Right cardiac atrium (tissue), 5 donors: ENCODE measurements around the gene HSDL1. TPM values are rescaled to one million over a fixed set of nuclear protein-coding genes. Genes with fewer than 3 reads are reported as not detected.

ENCODE experiments used
- ATAC-seq, 2 donors: fragments of 200-7000 bp; cut with Tn5 transposase; one replicate each; pipeline versions ENCODE4 v1.8.0 to v1.9.1; 2020; ENCODE audit warnings: moderate library complexity in 2 of 2, mild to moderate bottlenecking in 1 of 2
- DNase-seq, 3 donors: peaks; one replicate each; pipeline ENCODE4 v3.0.0-alpha.2; 2020
- H3K27ac ChIP-seq: one replicate; pipeline ENCODE4 v1.5.1; 2013; ENCODE audit warnings: mild to moderate bottlenecking, low read length, control low read depth, moderate library complexity
- H3K27me3 ChIP-seq: one replicate; pipeline ENCODE4 v1.6.1; 2013; ENCODE audit not compliant: control insufficient read depth, insufficient read depth
- H3K4me1 ChIP-seq: one replicate; pipeline ENCODE4 v1.6.1; 2013; ENCODE audit warnings: low read length; ENCODE audit not compliant: control insufficient read depth, insufficient read depth
- H3K4me3 ChIP-seq: one replicate; pipeline ENCODE4 v1.5.1; 2013; ENCODE audit warnings: low read length, control low read depth
- H3K9me3 ChIP-seq: one replicate; pipeline ENCODE4 v1.6.1; 2013; ENCODE audit warnings: low read length; ENCODE audit not compliant: control insufficient read depth
- WGBS: extraction: QIAGEN DNeasy Blood & Tissue Kit; methylation state at CpG from one replicate; pipeline ENCODE4 v1.1.7; 2013; 5-methylcytosine and 5-hydroxymethylcytosine counted together
- intact Hi-C, 4 donors: fragments of 100-400 bp; cut with DNase I; formaldehyde crosslinking; loops; one replicate each; pipeline versions ENCODE4 v1.11.0 to v1.14.0; 2022 to 2023
- polyA plus RNA-seq: library from polyadenylated mRNA; stranded (reverse); fragments of 200-250 nt; gene quantifications from one replicate; pipeline ENCODE4 v1.2.3, GENCODE V29; 2013
- total RNA-seq, 4 donors: library from RNA; stranded (reverse); fragmentation: NEBNext Ultra II Directional; extraction: Animal tissue kit (Norgen Biotek cat#: 25700); gene quantifications; one replicate each; pipeline ENCODE4 v1.2.1, GENCODE V29; 2021
- donor health status: healthy with polysubstance abuse.
- donor health status: DM: no; HTN: yes; CAD: no.
- donor health status: DM: no; HTN: no; CAD: no.
- donor health status: DM: no; HTN: yes; CAD: no; lungs with severe emphysema.
- donor health status: DM: yes; HTN: yes; CAD: no.

HSDL1 gene
- total and polyA plus RNA-seq, 5 donors = 15.0 to 34.8 (median 23.1) TPM

DNA sequence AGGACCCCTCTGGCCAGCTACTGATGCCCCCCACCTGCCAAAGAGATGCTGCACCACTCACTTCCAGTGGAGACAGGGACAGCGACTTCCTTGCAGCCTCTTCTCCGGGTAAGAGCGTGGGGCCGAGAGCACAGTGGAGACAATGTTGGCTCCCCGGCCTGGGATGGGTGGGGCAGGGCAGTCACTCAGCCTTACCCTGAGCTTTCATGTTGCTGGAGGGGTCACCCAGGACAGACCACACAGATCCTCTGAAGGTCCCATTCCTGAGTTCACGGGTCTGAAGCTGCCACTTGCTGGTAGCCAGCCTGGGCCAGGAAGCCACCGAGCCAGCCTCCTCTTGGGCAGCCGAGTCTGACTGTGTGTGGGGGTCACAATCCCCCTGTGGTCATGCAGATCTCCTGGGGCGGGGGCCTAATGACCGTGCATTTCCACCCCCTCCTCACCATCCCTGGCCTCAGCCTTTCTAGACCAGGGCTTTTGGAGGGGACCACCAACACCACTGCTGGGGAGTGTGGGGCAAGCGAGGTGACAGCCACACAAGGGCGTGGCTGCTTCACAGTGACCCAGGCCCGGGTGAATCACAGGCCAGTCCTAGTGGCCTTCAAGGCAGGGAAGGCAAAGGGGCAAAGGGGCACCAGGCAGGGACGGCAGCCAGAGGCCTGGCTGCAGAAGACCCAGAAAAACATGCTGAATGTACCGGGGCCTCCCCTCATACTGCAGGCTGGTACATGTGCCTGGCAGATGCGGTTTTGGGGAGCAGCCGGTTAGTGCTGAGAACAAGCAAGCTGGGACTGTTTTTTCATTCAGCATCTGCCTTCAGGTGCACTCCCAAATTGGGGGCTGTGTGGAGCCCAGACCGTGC is 31.4 kb upstream of the HSDL1 start:
- H3K9me3 ChIP-seq = no peaks in the 10 kb centered on the region
- WGBS = 51% methylated on average over 18 of the region's 18 CpGs
- peaks cover 7% of the 10 kb centered on the region for H3K4me1 ChIP-seq
- ATAC-seq = peak; percentile 15 to 44
- peak in 2 of 3 donors; percentile 55 to 58 for DNase-seq
- peak overlapping the region; percentile 55 for H3K27ac ChIP-seq
- H3K4me3 ChIP-seq = no peak overlapping the region
- H3K27me3 ChIP-seq = no peaks in the 10 kb centered on the region
- intact Hi-C loops = loop anchor here in 2 of 4 donors (10.0 kb wide), 3 partner anchors 92 to 222 kb away; partner anchors contain the start of gene OSGIN1 (in 1 of the 2)

DNA sequence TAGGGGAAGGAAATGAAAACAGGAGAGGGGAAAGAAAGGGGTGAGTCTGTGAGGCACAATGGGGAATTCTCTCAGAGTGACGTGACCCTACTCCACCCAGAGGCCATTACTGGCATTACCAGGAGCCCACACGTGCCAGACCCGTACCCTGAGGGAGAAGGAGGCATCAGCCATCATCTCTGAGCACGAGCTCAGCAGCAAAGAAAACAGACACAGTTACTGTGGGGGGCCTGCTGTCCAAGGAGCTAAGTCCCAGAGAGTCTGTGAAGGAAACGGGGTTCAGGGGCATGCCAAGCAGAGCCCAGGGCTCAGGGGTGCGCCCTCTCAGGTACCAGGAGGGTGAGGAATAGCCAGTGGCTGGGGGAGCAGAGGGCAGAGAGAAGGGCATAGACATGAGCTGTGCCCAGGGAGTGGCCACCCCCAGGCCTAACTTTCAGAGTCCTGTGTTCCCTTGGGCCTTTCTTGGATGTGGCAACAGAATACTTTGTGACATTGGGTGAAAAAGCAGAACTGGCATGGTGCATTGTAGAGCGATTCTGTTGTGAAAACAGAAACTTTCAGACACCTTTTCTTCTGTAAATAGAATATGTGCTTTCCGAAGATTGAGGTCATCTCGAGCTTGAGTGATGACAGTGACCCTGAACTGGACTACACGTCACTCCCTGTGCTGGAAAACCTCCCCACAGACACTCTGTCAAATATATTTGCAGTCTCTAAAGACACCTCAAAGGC is 30.5 kb upstream of the HSDL1 start:
- Histone ChIP-seq H3K4me1 (peaks cover 7% of the 10 kb centered on the region), H3K27me3 (no peaks in the 10 kb centered on the region), H3K9me3 (no peaks in the 10 kb centered on the region), H3K27ac (peak overlapping the region; percentile 55), H3K4me3 (no peak overlapping the region)
- ATAC-seq = peak; percentile 59 to 71
- intact Hi-C loops = loop anchor here in 2 of 4 donors (10.0 kb wide), 3 partner anchors 91 to 221 kb away; partner anchors contain the start of gene OSGIN1 (in 1 of the 2)
- peak; percentile 58 to 75 (median 70) for DNase-seq
- WGBS = 30% methylated on average over 10 of the region's 10 CpGs

DNA sequence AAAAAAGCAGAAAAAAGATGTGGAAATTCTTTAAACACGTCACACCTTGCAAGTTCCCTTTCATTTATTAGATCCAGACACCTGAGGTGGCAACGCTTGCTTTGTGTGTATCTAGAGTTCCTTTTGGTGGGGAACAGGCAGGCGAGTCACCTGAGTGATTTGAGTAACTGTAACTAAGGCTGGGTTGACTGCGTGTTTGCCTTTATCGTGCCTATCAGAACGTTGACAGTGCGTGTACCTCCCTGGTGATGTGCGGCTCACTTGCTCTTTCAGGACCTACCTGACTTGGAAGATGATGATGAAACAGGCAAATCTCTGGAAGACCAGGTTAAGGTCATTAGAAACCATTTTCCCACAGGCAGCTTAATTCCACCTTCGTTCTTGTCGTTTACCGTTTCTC is 29.4 kb upstream of the HSDL1 start:
- intact Hi-C loops = loop anchor here in 2 of 4 donors (10.0 kb wide), 3 partner anchors 90 to 220 kb away; partner anchors contain the start of gene OSGIN1 (in 1 of the 2)
- Histone ChIP-seq H3K27ac (no peak overlapping the region), H3K4me1 (peaks cover 7% of the 10 kb centered on the region), H3K27me3 (no peaks in the 10 kb centered on the region), H3K9me3 (no peaks in the 10 kb centered on the region), H3K4me3 (no peak overlapping the region)
- ATAC-seq (no peak), DNase-seq (no peak)
- 86% methylated on average over 11 of the region's 11 CpGs for WGBS

DNA sequence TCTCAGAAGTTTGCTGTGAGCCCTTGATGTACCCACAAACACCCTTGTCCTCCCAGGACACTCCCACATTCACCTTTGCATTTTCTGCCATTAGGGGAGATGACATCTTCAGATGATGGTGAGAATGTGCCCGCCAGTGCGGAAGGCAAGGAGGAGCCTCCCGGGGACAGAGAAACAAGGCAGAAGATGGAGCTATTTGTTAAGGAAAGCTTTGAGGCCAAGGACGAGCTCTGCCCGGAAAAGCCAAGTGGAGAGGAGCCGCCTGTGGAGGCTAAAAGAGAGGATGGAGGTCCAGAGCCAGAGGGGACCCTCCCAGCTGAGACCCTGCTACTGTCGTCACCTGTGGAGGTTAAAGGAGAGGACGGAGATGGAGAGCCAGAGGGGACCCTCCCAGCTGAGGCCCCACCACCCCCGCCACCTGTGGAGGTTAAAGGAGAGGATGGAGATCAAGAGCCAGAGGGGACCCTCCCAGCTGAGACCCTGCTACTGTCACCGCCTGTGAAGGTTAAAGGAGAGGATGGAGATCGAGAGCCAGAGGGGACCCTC is 24.9 kb upstream of the HSDL1 start:
- 75% methylated on average over 11 of the region's 11 CpGs for WGBS
- H3K27me3 ChIP-seq = no peaks in the 10 kb centered on the region

DNA sequence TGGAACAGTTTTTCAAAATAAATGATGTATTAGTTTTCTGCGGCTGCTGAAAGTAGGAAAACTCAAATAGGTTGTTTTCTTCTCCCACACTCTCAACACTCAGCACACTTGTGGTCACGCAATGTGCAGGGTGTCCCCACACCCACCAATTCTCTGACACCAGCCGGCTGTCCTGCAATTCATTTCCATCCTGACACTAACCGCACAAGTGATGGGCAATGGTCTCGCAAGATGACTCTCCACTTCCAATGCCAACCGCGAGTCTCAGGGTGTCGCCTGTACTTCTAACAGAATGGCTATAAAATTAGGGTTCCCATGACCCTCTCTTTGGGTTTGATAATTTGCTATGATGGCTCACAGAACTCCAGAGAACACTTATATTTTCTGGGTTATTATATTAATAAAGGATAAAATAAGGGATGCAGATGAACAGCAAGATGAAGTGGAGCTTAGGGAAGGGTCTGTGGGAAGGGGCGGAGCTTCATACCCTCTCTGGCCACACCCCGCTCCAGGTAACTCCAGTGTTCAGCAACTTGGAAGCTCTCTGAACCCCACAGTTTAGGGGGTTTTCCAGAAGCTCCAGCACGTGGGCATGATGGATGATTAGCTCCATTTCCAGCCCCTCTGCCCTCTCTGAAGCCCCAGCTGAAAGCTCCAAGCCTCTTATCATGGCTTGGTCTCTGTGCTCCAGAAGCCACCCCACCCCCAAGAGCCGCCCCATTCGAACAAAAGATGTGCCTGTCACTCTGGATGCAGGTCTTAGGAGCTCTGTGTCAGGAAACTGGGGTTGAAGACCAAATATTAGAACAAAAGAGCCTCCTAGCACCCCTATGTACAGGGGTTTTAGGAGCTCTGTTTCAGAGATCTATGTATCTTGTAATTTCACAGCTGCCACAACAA is 22.1 kb upstream of the HSDL1 start:
- Histone ChIP-seq H3K4me1 (no peaks in the 10 kb centered on the region), H3K9me3 (no peaks in the 10 kb centered on the region), H3K27me3 (no peaks in the 10 kb centered on the region), H3K4me3 (no peak overlapping the region), H3K27ac (no peak overlapping the region)
- no peak for DNase-seq
- 81% methylated on average over 13 of the region's 13 CpGs for WGBS
- no peak for ATAC-seq
- intact Hi-C loops = no loop called here

More for the DNA sequence above, 24.9 kb upstream of the HSDL1 start:
- Histone ChIP-seq H3K9me3 (no peaks in the 10 kb centered on the region), H3K4me3 (no peak overlapping the region), H3K27ac (no peak overlapping the region), H3K4me1 (no peaks in the 10 kb centered on the region)
- intact Hi-C loops = loop anchor here in 2 of 4 donors (10.0 kb wide), 3 partner anchors 85 to 215 kb away; partner anchors contain the start of gene OSGIN1 (in 1 of the 2)
- DNase-seq = no peak
- no peak for ATAC-seq

DNA sequence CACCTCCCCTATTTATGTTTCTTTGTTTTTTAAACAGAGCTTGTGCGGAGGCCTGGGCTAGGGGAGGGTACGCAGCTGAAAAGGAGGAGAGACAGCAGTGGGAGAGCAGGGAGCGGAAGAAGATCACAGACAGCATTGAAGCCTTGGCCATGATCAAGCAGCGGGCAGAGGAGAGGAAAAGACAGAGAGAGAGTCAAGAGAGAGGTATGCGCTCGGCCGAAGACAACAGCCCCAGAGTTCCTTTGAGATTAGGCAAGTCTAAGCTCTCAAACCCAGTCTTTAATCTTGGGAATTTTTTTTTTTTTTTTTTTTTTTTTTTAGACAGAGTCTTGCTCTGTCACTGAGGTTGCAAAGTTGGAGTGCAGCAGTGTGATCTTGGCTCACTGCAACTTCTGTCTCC is 20.8 kb upstream of the HSDL1 start:
- H3K27me3 ChIP-seq = no peaks in the 10 kb centered on the region
- DNase-seq = no peak
- no peak for ATAC-seq
- no peaks in the 10 kb centered on the region for H3K4me1 ChIP-seq
- 84% methylated on average over 7 of the region's 7 CpGs for WGBS
- H3K27ac ChIP-seq = no peak overlapping the region
- no peaks in the 10 kb centered on the region for H3K9me3 ChIP-seq
- intact Hi-C loops = no loop called here
- no peak overlapping the region for H3K4me3 ChIP-seq

DNA sequence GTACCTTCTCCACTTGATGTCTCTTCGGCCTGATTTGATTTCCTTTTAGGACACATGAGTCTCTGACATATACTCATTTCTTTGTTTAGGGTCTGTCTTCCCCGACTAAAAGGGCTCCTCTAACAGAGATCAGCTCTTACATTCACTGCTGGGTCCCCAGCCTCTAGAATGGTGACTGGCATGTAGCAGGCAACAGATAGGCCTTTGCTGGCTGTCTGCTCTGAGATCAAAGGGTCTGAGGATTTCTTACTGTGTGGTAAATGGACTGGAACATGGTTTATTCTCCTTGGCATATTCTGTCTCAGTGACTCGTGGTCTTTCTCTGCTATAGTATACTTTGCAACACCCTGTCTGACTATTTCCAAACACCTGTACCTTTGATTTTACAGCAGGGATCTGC is 16.8 kb upstream of the HSDL1 start:
- ATAC-seq (no peak), DNase-seq (no peak)
- no peak overlapping the region for H3K27ac ChIP-seq
- no peaks in the 10 kb centered on the region for H3K27me3 ChIP-seq
- no peaks in the 10 kb centered on the region for H3K4me1 ChIP-seq
- no peak overlapping the region for H3K4me3 ChIP-seq
- 65% methylated on average over 3 of the region's 3 CpGs for whole genome bisulfite sequencing
- H3K9me3 ChIP-seq = no peaks in the 10 kb centered on the region
- intact Hi-C loops = no loop called here

DNA sequence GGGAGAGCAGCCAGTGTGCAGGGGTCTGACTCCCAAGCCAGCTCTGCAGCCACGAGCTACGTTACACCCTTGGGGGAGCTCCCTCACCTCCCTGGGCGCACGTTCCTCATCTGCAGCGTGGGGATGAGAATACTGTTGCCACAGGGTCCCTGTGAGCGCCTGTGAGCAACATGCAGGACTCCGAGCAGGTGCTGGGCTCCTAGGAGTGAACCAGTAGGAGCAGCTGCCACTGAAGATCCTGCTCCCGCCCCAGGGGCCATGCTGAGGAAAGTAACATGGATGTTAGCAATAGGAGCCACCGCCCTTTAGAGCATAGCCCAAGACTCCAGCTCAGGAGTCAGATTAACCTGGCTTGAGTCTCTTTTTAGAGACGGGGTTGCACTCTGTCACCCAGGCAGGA is 16.1 kb upstream of the HSDL1 start:
- Histone ChIP-seq H3K4me3 (no peak overlapping the region), H3K9me3 (no peaks in the 10 kb centered on the region), H3K4me1 (no peaks in the 10 kb centered on the region), H3K27me3 (no peaks in the 10 kb centered on the region), H3K27ac (no peak overlapping the region)
- DNase-seq = no peak
- intact Hi-C loops = no loop called here
- 84% methylated on average over 10 of the region's 10 CpGs for WGBS
- no peak for ATAC-seq

DNA sequence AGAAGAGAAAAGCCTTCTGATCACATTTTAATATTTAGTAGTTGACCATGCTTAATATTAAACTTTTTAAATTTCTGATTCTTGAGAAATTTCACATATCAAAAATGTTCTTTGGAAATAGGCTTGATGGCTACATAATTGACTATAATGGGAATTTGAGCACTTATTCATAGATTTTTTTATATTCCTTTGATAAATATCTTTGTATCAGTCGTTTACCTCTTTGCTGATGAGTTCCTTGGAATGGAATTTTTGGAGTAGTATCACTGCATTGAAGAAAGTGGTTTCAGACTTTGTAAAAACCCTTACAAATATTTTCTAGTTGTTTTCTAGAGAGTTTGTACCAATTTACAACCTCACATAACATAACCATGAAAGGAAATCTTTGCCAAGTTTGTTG is 14.8 kb upstream of the HSDL1 start:
- intact Hi-C loops = no loop called here
- WGBS = 47% methylated on average over 1 of the region's 1 CpG
- ATAC-seq = no peak

DNA sequence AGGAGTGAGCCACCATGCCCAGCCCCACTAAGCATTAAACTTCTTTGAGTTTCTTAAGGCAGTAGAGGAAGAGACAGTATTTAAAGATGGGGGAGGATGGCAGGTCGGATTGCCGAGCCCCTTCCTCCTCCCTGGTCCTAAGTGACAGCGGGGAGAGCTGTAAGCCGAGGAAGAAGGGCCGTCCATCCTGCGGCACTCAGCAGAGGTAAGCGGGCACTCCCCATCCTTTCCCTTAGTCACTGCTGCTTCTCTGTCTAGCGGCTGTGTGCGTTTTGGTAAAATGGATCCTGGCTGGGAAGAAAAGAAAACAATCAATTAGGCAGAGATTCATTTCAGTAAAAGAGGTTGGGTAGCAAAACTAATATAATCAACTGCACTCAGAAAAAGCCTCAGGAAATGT is 14.0 kb upstream of the HSDL1 start:
- 32% methylated on average over 9 of the region's 9 CpGs for WGBS
- no peak overlapping the region for H3K4me3 ChIP-seq
- no peak for DNase-seq
- H3K4me1 ChIP-seq = no peaks in the 10 kb centered on the region
- no peaks in the 10 kb centered on the region for H3K27me3 ChIP-seq
- ATAC-seq = no peak
- H3K27ac ChIP-seq = no peak overlapping the region
- intact Hi-C loops = no loop called here
- no peaks in the 10 kb centered on the region for H3K9me3 ChIP-seq

More for the DNA sequence above, 14.8 kb upstream of the HSDL1 start:
- no peaks in the 10 kb centered on the region for H3K9me3 ChIP-seq
- no peak for DNase-seq
- H3K27me3 ChIP-seq = no peaks in the 10 kb centered on the region
- H3K4me3 ChIP-seq = no peak overlapping the region
- no peak overlapping the region for H3K27ac ChIP-seq
- H3K4me1 ChIP-seq = no peaks in the 10 kb centered on the region
